H1 (cell line): Measurements from ENCODE around the gene FBLN2. TPM values are rescaled to one million over a fixed set of nuclear protein-coding genes. Genes with fewer than 3 reads are reported as not detected.

Source experiments
- CEBPB ChIP-seq: IDR thresholded peaks from 2 replicates; pipeline ENCODE4 v1.6.1; 2012; ENCODE audit warnings: low read depth, low read length
- JUND ChIP-seq: IDR thresholded peaks from 2 replicates; pipeline ENCODE4 v1.6.1; 2011; ENCODE audit warnings: mild to moderate bottlenecking, improper control_type of control experiment, low read length
- PHF8 ChIP-seq: fragments of 200-600 bp; sonication (generic); conservative IDR thresholded peaks from 2 replicates; pipeline ENCODE4 v1.7.1; 2012; ENCODE audit warnings: low read depth, mild to moderate bottlenecking, inconsistent platforms, low read length, moderate library complexity
- RAD21 ChIP-seq, 2 experiments: IDR thresholded peaks in 1 of 2; conservative IDR thresholded peaks in 1 of 2; 2 replicates each; pipeline ENCODE4 v1.6.1; 2011; ENCODE audit warnings: low read depth in 2 of 2, low read length in 2 of 2, improper control_type of control experiment in 1 of 2, inconsistent platforms in 1 of 2, mild to moderate bottlenecking in 1 of 2, moderate library complexity in 1 of 2
- polyA plus RNA-seq, 7 experiments: library from polyadenylated mRNA; depleted of rRNA in 3 of 7; stranded (reverse) in 5 of 7; unstranded in 2 of 7; fragments of >200 nt in 5 of 7; fragments of 200-250 nt in 2 of 7; gene quantifications; 1 replicate in 5 of 7; 2 replicates in 1 of 7; 4 replicates in 1 of 7; pipeline versions ENCODE4 v1.2.1 to v1.2.3, GENCODE V29; 2011 to 2013; ENCODE audit warnings: missing spikeins in 2 of 7, mixed read lengths in 2 of 7
- total RNA-seq: library from RNA; stranded (reverse); fragmentation: NEBNext Ultra II Directional; extraction: Animal tissue kit (Norgen Biotek cat#: 25700); gene quantifications from 2 replicates; pipeline ENCODE4 v1.2.1, GENCODE V29; 2021

Gene FBLN2
- total and polyA plus RNA-seq, 2 of the 8 experiments (the other 6 are each of a cell fraction or from before 2014, with no cell fraction given), result 17.4 to 24.2 TPM

DNA sequence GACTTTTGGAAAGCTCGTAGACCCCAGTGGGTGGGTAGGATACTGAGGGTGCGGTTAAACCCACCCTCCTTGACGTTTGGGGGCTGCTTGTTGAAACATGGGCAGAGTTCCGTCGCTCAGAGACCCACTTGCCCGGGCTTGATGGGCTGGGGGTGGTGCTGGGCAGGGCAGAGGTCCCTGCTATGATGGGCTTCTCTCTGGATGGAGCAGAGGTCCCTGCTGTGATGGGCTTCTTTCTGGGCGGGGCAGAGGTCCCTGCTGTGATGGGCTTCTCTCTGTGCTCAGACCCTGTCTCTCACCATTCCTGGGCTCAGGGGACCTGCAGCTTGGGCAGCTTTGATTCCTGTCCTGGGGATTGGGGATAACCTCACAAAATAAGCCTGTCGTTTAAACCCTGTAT, 45.2 kb downstream of the FBLN2 start (continued):
- TF ChIP-seq PHF8 (no peak), CEBPB (no peak), JUND (no peak), RAD21 (IDR thresholded peaks at IDR 0.05 in 1 of 2, conservative IDR thresholded peaks at IDR 0.05 in 1 of 2; ENCODE audit: low read depth in 2 of 2, low read length in 2 of 2) (no peak)
- TF ChIP-seq, all 59 proteins: peak for 0
